Colon (tissue), 2 donors: ENCODE measurements around the gene ZCCHC2.

Source experiments
- FAIRE-seq: peaks from 2 replicates; lab custom pipeline; 2012; peaks lifted over from hg19 to GRCh38; lab: Jason Lieb, UNC
- donor health status: control.
- donor health status: control.

ZCCHC2 gene

GRCh38 chr18:62578980-62579511 is 56.2 kb downstream of the ZCCHC2 start:
- no peak for FAIRE-seq

GRCh38 chr18:62583376-62583775 is 60.6 kb downstream of the ZCCHC2 start:
- no peak for FAIRE-seq

GRCh38 chr18:62584241-62585120 is 61.7 kb downstream of the ZCCHC2 start:
- FAIRE-seq, result peak; percentile 41

GRCh38 chr18:62585274-62586150 is 62.7 kb downstream of the ZCCHC2 start:
- no peak for FAIRE-seq

GRCh38 chr18:62586151-62586774 is 63.4 kb downstream of the ZCCHC2 start:
- no peak for FAIRE-seq

- FAIRE-seq, result no peak
Observed at GRCh38 chr18:62586781-62587487, 64.1 kb downstream of the ZCCHC2 start.

GRCh38 chr18:62587689-62588088 is 64.9 kb downstream of the ZCCHC2 start:
- no peak for FAIRE-seq

GRCh38 chr18:62588217-62588616 is 65.4 kb downstream of the ZCCHC2 start:
- FAIRE-seq, result no peak

GRCh38 chr18:62590799-62591590 is 68.2 kb downstream of the ZCCHC2 start:
- no peak for FAIRE-seq

- no peak for FAIRE-seq
Observed at GRCh38 chr18:62596145-62597005, 73.5 kb downstream of the ZCCHC2 start.

GRCh38 chr18:62601871-62602270 is 79.0 kb downstream of the ZCCHC2 start:
- FAIRE-seq, result no peak

- no peak for FAIRE-seq
Observed at GRCh38 chr18:62602706-62603105, 79.9 kb downstream of the ZCCHC2 start.

- no peak for FAIRE-seq
Observed at GRCh38 chr18:62603211-62603610, 80.4 kb downstream of the ZCCHC2 start.

- no peak for FAIRE-seq
Observed at GRCh38 chr18:62603979-62604378, 81.2 kb downstream of the ZCCHC2 start.

- no peak for FAIRE-seq
Observed at GRCh38 chr18:62605685-62606084, 82.9 kb downstream of the ZCCHC2 start.

GRCh38 chr18:62606106-62606505 is 83.3 kb downstream of the ZCCHC2 start:
- no peak for FAIRE-seq

GRCh38 chr18:62607302-62607701 is 84.5 kb downstream of the ZCCHC2 start:
- FAIRE-seq, result no peak

GRCh38 chr18:62607708-62608428 is 85.0 kb downstream of the ZCCHC2 start:
- no peak for FAIRE-seq

GRCh38 chr18:62609764-62610163 is 86.9 kb downstream of the ZCCHC2 start:
- no peak for FAIRE-seq
